HepG2 (cell line): Measurements from ENCODE around the gene OR2AG2. TPM values are rescaled to one million over a fixed set of nuclear protein-coding genes. Genes with fewer than 3 reads are reported as not detected.

Source experiments
- polyA plus RNA-seq, 8 experiments: library from polyadenylated mRNA; depleted of rRNA in 3 of 8; stranded (reverse) in 7 of 8; unstranded in 1 of 8; fragments of >200 nt; fragmentation: Illumina TruSeq in 4 of 8; extraction: Trizol in 4 of 8; gene quantifications; 2 replicates each; pipeline versions ENCODE4 v1.2.1 to v1.2.3, GENCODE V29; 2011 to 2016; ENCODE audit warnings: low read depth in 4 of 8, missing spikeins in 1 of 8, mixed read lengths in 1 of 8; ENCODE audit not compliant: insufficient read depth in 1 of 8
- total RNA-seq, 5 experiments: library from RNA; depleted of rRNA; stranded (reverse); fragments of >200 nt; fragmentation: Illumina TruSeq; extraction: Trizol; gene quantifications; 2 replicates each; pipeline ENCODE4 v1.2.3, GENCODE V29; 2016; ENCODE audit warnings: low read depth in 1 of 5

OR2AG2 gene
- total and polyA plus RNA-seq, 2 of the 13 experiments (the other 11 are each of a cell fraction or from before 2014, with no cell fraction given): not detected

Other genes with a start within 250 kb of the OR2AG2 start
- 21.6 and 29.1 TPM in 2 replicates for gene RRP8, start 168.4 kb downstream of the OR2AG2 start, total RNA-seq (2016; rRNA removed; fragmentation: Illumina TruSeq; extraction: Trizol)
- 7.2 and 7.7 TPM in 2 replicates for gene RRP8, start 168.4 kb downstream of the OR2AG2 start, polyA plus RNA-seq (2011; rRNA removed)
- 70.3 and 78.1 TPM in 2 replicates for gene ILK, start 168.2 kb downstream of the OR2AG2 start, total RNA-seq (2016; rRNA removed; fragmentation: Illumina TruSeq; extraction: Trizol)
- gene ILK, start 168.2 kb downstream of the OR2AG2 start, polyA plus RNA-seq (2011; rRNA removed): 108 and 118 TPM in 2 replicates
- 51.0 and 71.3 TPM in 2 replicates for gene TAF10, start 159.8 kb downstream of the OR2AG2 start, total RNA-seq (2016; rRNA removed; fragmentation: Illumina TruSeq; extraction: Trizol)
- 134 and 142 TPM in 2 replicates for gene TAF10, start 159.8 kb downstream of the OR2AG2 start, polyA plus RNA-seq (2011; rRNA removed)
- gene TPP1, start 152.6 kb downstream of the OR2AG2 start, total RNA-seq (2016; rRNA removed; fragmentation: Illumina TruSeq; extraction: Trizol): 13.9 and 14.4 TPM in 2 replicates
- gene TPP1, start 152.6 kb downstream of the OR2AG2 start, polyA plus RNA-seq (2011; rRNA removed): 74.6 and 75.4 TPM in 2 replicates
- under 0.01 TPM in 1 of 2 replicates, not detected in the other for gene DCHS1, start 116.2 kb downstream of the OR2AG2 start, total RNA-seq (2016; rRNA removed; fragmentation: Illumina TruSeq; extraction: Trizol)
- gene DCHS1, start 116.2 kb downstream of the OR2AG2 start, polyA plus RNA-seq (2011; rRNA removed): 0.01 and 0.03 TPM in 2 replicates
- 90.0 and 97.9 TPM in 2 replicates for gene MRPL17, start 88.6 kb downstream of the OR2AG2 start, total RNA-seq (2016; rRNA removed; fragmentation: Illumina TruSeq; extraction: Trizol)
- 53.7 and 59.4 TPM in 2 replicates for gene MRPL17, start 88.6 kb downstream of the OR2AG2 start, polyA plus RNA-seq (2011; rRNA removed)
- not detected in 2 replicates for gene OR2AG1, start 11.0 kb upstream of the OR2AG2 start, total RNA-seq (2016; rRNA removed; fragmentation: Illumina TruSeq; extraction: Trizol)
- not detected in 2 replicates for gene OR2AG1, start 11.0 kb upstream of the OR2AG2 start, polyA plus RNA-seq (2011; rRNA removed)
- not detected in 2 replicates for gene OR6A2, start 27.7 kb upstream of the OR2AG2 start, total RNA-seq (2016; rRNA removed; fragmentation: Illumina TruSeq; extraction: Trizol)
- not detected in 2 replicates for gene OR6A2, start 27.7 kb upstream of the OR2AG2 start, polyA plus RNA-seq (2011; rRNA removed)
- gene OR10A5, start 73.7 kb upstream of the OR2AG2 start, total RNA-seq (2016; rRNA removed; fragmentation: Illumina TruSeq; extraction: Trizol): not detected in 2 replicates
- not detected in 2 replicates for gene OR10A5, start 73.7 kb upstream of the OR2AG2 start, polyA plus RNA-seq (2011; rRNA removed)
- not detected in 2 replicates for gene OR10A2, start 91.1 kb upstream of the OR2AG2 start, total RNA-seq (2016; rRNA removed; fragmentation: Illumina TruSeq; extraction: Trizol)
- gene OR10A2, start 91.1 kb upstream of the OR2AG2 start, polyA plus RNA-seq (2011; rRNA removed): not detected in 2 replicates
- gene OR10A4, start 104.6 kb upstream of the OR2AG2 start, total RNA-seq (2016; rRNA removed; fragmentation: Illumina TruSeq; extraction: Trizol): not detected in 2 replicates
- not detected in 2 replicates for gene OR10A4, start 104.6 kb upstream of the OR2AG2 start, polyA plus RNA-seq (2011; rRNA removed)
- gene OR2D2, start 120.5 kb upstream of the OR2AG2 start, total RNA-seq (2016; rRNA removed; fragmentation: Illumina TruSeq; extraction: Trizol): not detected in 2 replicates
- not detected in 2 replicates for gene OR2D2, start 120.5 kb upstream of the OR2AG2 start, polyA plus RNA-seq (2011; rRNA removed)
- not detected in 2 replicates for gene OR2D3, start 149.0 kb upstream of the OR2AG2 start, total RNA-seq (2016; rRNA removed; fragmentation: Illumina TruSeq; extraction: Trizol)
- gene OR2D3, start 149.0 kb upstream of the OR2AG2 start, polyA plus RNA-seq (2011; rRNA removed): not detected in 2 replicates
- not detected in 2 replicates for gene ZNF215, start 154.4 kb upstream of the OR2AG2 start, total RNA-seq (2016; rRNA removed; fragmentation: Illumina TruSeq; extraction: Trizol)
- gene ZNF215, start 154.4 kb upstream of the OR2AG2 start, polyA plus RNA-seq (2011; rRNA removed): not detected in 2 replicates
- 1.9 and 2.6 TPM in 2 replicates for gene ZNF214, start 248.4 kb upstream of the OR2AG2 start, total RNA-seq (2016; rRNA removed; fragmentation: Illumina TruSeq; extraction: Trizol)
- 0.28 and 0.42 TPM in 2 replicates for gene ZNF214, start 248.4 kb upstream of the OR2AG2 start, polyA plus RNA-seq (2011; rRNA removed)
- gene NLRP14, start 248.5 kb upstream of the OR2AG2 start, total RNA-seq (2016; rRNA removed; fragmentation: Illumina TruSeq; extraction: Trizol): not detected in 2 replicates
- not detected in 2 replicates for gene NLRP14, start 248.5 kb upstream of the OR2AG2 start, polyA plus RNA-seq (2011; rRNA removed)